ENCODE results near the gene CXCL1.

- TF ChIP-seq, protein P1, sequence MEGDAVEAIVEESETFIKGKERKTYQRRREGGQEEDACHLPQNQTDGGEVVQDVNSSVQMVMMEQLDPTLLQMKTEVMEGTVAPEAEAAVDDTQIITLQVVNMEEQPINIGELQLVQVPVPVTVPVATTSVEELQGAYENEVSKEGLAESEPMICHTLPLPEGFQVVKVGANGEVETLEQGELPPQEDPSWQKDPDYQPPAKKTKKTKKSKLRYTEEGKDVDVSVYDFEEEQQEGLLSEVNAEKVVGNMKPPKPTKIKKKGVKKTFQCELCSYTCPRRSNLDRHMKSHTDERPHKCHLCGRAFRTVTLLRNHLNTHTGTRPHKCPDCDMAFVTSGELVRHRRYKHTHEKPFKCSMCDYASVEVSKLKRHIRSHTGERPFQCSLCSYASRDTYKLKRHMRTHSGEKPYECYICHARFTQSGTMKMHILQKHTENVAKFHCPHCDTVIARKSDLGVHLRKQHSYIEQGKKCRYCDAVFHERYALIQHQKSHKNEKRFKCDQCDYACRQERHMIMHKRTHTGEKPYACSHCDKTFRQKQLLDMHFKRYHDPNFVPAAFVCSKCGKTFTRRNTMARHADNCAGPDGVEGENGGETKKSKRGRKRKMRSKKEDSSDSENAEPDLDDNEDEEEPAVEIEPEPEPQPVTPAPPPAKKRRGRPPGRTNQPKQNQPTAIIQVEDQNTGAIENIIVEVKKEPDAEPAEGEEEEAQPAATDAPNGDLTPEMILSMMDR (IDR thresholded peaks at IDR 0.05; ENCODE audit: insufficient read depth, low read length): no peak
- TF ChIP-seq, protein P2, sequence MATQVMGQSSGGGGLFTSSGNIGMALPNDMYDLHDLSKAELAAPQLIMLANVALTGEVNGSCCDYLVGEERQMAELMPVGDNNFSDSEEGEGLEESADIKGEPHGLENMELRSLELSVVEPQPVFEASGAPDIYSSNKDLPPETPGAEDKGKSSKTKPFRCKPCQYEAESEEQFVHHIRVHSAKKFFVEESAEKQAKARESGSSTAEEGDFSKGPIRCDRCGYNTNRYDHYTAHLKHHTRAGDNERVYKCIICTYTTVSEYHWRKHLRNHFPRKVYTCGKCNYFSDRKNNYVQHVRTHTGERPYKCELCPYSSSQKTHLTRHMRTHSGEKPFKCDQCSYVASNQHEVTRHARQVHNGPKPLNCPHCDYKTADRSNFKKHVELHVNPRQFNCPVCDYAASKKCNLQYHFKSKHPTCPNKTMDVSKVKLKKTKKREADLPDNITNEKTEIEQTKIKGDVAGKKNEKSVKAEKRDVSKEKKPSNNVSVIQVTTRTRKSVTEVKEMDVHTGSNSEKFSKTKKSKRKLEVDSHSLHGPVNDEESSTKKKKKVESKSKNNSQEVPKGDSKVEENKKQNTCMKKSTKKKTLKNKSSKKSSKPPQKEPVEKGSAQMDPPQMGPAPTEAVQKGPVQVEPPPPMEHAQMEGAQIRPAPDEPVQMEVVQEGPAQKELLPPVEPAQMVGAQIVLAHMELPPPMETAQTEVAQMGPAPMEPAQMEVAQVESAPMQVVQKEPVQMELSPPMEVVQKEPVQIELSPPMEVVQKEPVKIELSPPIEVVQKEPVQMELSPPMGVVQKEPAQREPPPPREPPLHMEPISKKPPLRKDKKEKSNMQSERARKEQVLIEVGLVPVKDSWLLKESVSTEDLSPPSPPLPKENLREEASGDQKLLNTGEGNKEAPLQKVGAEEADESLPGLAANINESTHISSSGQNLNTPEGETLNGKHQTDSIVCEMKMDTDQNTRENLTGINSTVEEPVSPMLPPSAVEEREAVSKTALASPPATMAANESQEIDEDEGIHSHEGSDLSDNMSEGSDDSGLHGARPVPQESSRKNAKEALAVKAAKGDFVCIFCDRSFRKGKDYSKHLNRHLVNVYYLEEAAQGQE (IDR thresholded peaks at IDR 0.05; ENCODE audit: insufficient replicate concordance, low read depth): no peak
- TF ChIP-seq POLR2AphosphoS5 (IDR thresholded peaks at IDR 0.05; ENCODE audit: low read depth): no peak
These were observed 25.8 kb upstream of the CXCL1 start for GRCh38 chr4:73843369-73843768.

Measured in HL-60 (cell line).